B cell (primary cell): ENCODE results near the gene SMOC1. TPM values are rescaled to one million over a fixed set of nuclear protein-coding genes. Genes with fewer than 3 reads are reported as not detected.

Source experiments
- ATAC-seq: fragments of 200-7000 bp; cut with Tn5 transposase; one replicate; pipeline ENCODE4 v1.10.0; 2021; ENCODE audit warnings: low read depth, mild to moderate bottlenecking, moderate number of reproducible peaks, moderate library complexity
- CTCF ChIA-PET: fragments of 350-600 bp; sonication (Branson Sonifier 250); formaldehyde crosslinking; loops from one replicate; lab custom pipeline; 2021; ENCODE audit warnings: antibody characterized with exemption, inconsistent platforms; lab: Charles Lee
- POLR2A ChIA-PET: fragments of 350-600 bp; sonication (Branson Sonifier 250); formaldehyde crosslinking; loops from one replicate; lab custom pipeline; 2021; ENCODE audit warnings: antibody characterized with exemption; lab: Charles Lee
- DNase-seq: peaks from one replicate; pipeline ENCODE4 v3.0.0; 2013
- H2AFZ ChIP-seq: 2 replicates; pipeline ENCODE4 v1.6.1; 2012; ENCODE audit warnings: mild to moderate bottlenecking, low read depth, low read length; ENCODE audit not compliant: insufficient read depth, poor library complexity, severe bottlenecking
- H3K27ac ChIP-seq, 2 donors: 1 replicate in 1 of 2; 2 replicates in 1 of 2; pipeline ENCODE4 v1.5.1; 2012 to 2013; ENCODE audit warnings: low read length in 2 of 2, mild to moderate bottlenecking in 2 of 2, moderate library complexity in 1 of 2
- H3K27me3 ChIP-seq, 4 experiments: fragments of 200-600 bp in 1 of 4; sonication (generic) in 1 of 4; replicated peaks in 1 of 4; 1 replicate in 2 of 4; 2 replicates in 2 of 4; pipeline versions ENCODE4 v1.6.1 to v1.7.0; 2013 to 2016; ENCODE audit warnings: low read length in 3 of 4, mild to moderate bottlenecking in 2 of 4, mixed read lengths in 1 of 4, moderate library complexity in 1 of 4; ENCODE audit not compliant: insufficient read depth in 4 of 4, control insufficient read depth in 3 of 4; ENCODE audit errors: control extremely low read depth in 1 of 4
- H3K36me3 ChIP-seq, 2 experiments: replicated peaks in 1 of 2; 1 replicate in 1 of 2; 2 replicates in 1 of 2; pipeline versions ENCODE4 v1.6.1 to v1.7.1; 2013; ENCODE audit warnings: low read length in 1 of 2; ENCODE audit not compliant: insufficient read depth in 2 of 2, control insufficient read depth in 1 of 2; ENCODE audit errors: control extremely low read depth in 1 of 2, extremely low read depth in 1 of 2
- H3K4me1 ChIP-seq, 2 donors: fragments of 200-600 bp in 1 of 2; sonication (generic) in 1 of 2; 1 replicate in 1 of 2; 2 replicates in 1 of 2; pipeline versions ENCODE4 v1.5.1 to v1.6.1; 2013 to 2017; ENCODE audit warnings: low read length in 2 of 2; ENCODE audit not compliant: control insufficient read depth in 2 of 2, insufficient read depth in 2 of 2
- H3K4me2 ChIP-seq: replicated peaks from 2 replicates; pipeline ENCODE3; 2012; ENCODE audit warnings: mild to moderate bottlenecking, low read depth, low read length; ENCODE audit not compliant: poor library complexity, severe bottlenecking
- H3K4me3 ChIP-seq, 5 experiments: fragments of 200-600 bp in 1 of 5; sonication (generic) in 1 of 5; 1 replicate in 3 of 5; 2 replicates in 2 of 5; pipeline versions ENCODE4 v1.5.1 to v1.7.0; 2011 to 2016; ENCODE audit warnings: low read length in 4 of 5, mild to moderate bottlenecking in 4 of 5, low read depth in 2 of 5, control low read depth in 1 of 5, moderate library complexity in 1 of 5; ENCODE audit not compliant: insufficient read depth in 1 of 5; ENCODE audit errors: control extremely low read depth in 1 of 5, extremely low read depth in 1 of 5
- H3K79me2 ChIP-seq: fragments of 200-600 bp; sonication (generic); one replicate; pipeline ENCODE4 v1.6.0; 2016; ENCODE audit warnings: low read length; ENCODE audit not compliant: control insufficient read depth, insufficient read depth
- H3K9ac ChIP-seq: fragments of 200-600 bp; sonication (generic); 2 replicates; pipeline ENCODE4 v1.6.1; 2017; ENCODE audit warnings: mild to moderate bottlenecking, low read length, moderate library complexity
- H3K9me3 ChIP-seq, 3 donors: one replicate each; pipeline versions ENCODE4 v1.6.1 to v1.7.1; 2013; ENCODE audit warnings: low read length in 2 of 3; ENCODE audit not compliant: control insufficient read depth in 2 of 3, insufficient read depth in 1 of 3; ENCODE audit errors: control extremely low read depth in 1 of 3
- H4K20me1 ChIP-seq: 2 replicates; pipeline ENCODE4 v1.6.0; 2012; ENCODE audit warnings: mild to moderate bottlenecking, low read length; ENCODE audit not compliant: insufficient read depth, control insufficient read depth, poor library complexity, severe bottlenecking
- H3K27ac Mint-ChIP-seq: one replicate; pipeline ENCODE4 v1.8.0; 2021; ENCODE audit warnings: mixed read lengths
- H3K27me3 Mint-ChIP-seq: one replicate; pipeline ENCODE4 v1.8.0; 2021; ENCODE audit warnings: mixed read lengths
- H3K4me1 Mint-ChIP-seq: one replicate; pipeline ENCODE4 v1.8.0; 2021; ENCODE audit warnings: mixed read lengths
- H3K4me3 Mint-ChIP-seq: one replicate; pipeline ENCODE4 v1.8.0; 2021; ENCODE audit warnings: mixed read lengths
- H3K9me3 Mint-ChIP-seq: one replicate; pipeline ENCODE4 v1.8.0; 2022; ENCODE audit warnings: mixed read lengths; ENCODE audit not compliant: insufficient read depth
- CTCF ChIP-seq: fragments of 200-600 bp; IDR thresholded peaks from one replicate; pipeline ENCODE4 v1.8.0; 2022; ENCODE audit warnings: antibody characterized with exemption, mild to moderate bottlenecking
- EZH2 ChIP-seq: IDR thresholded peaks from 2 replicates; pipeline ENCODE4 v1.6.1; 2012; ENCODE audit warnings: borderline replicate concordance, low read depth, mild to moderate bottlenecking, moderate library complexity, low read length; ENCODE audit not compliant: insufficient read depth, poor library complexity, severe bottlenecking
- WGBS: methylation state at CpG from one replicate; pipeline ENCODE4 v1.1.5; 2013; ENCODE audit warnings: missing lambda C conversion rate; ENCODE audit not compliant: insufficient coverage; 5-methylcytosine and 5-hydroxymethylcytosine counted together
- intact Hi-C: fragments of 100-400 bp; cut with micrococcal nuclease; formaldehyde crosslinking; loops from one replicate; pipeline ENCODE4 v1.10.0; 2022
- polyA plus RNA-seq: library from polyadenylated mRNA; depleted of rRNA; stranded (reverse); fragments of >200 nt; gene quantifications from 2 replicates; pipeline ENCODE4 v1.2.3, GENCODE V29; 2012
- total RNA-seq, 2 donors: library from RNA; stranded (reverse); fragments of 120-200 nt in 1 of 2; gene quantifications; 1 replicate in 1 of 2; 2 replicates in 1 of 2; pipeline versions ENCODE4 v1.2.3 to v1.2.4, GENCODE V29; 2013 to 2022

The SMOC1 gene
- total and polyA plus RNA-seq, 2 donors (not counting 1 experiment from before 2014, with no cell fraction given), result 0.04 to 0.84 TPM

GRCh38 chr14:70078329-70078728 lies 199.1 kb downstream of the SMOC1 start:
- Histone ChIP-seq H3K4me1 (no peaks in the 10 kb centered on the region), H4K20me1 (no peaks in the 10 kb centered on the region), H3K79me2 (no peaks in the 10 kb centered on the region), H2AFZ (no peak overlapping the region), H3K27ac (no peak overlapping the region), H3K9me3 (no peaks in the 10 kb centered on the region), H3K36me3 (no peaks in the 10 kb centered on the region), H3K27me3 (peaks cover 0 to 2% (median 0%) of the 10 kb centered on the region in 4 experiments), H3K4me2 (no peak overlapping the region), H3K4me3 (no peak overlapping the region), H3K9ac (no peak overlapping the region)
- ChIA-PET POLR2A (no interaction called here), CTCF (no interaction called here)
- DNase-seq (no peak), ATAC-seq (no peak)
- Mint-ChIP-seq H3K27ac (no peak overlapping the region), H3K27me3 (peaks cover 50% of the 10 kb centered on the region), H3K9me3 (no peaks in the 10 kb centered on the region), H3K4me3 (no peak overlapping the region), H3K4me1 (no peaks in the 10 kb centered on the region)
- intact Hi-C loops, result no loop called here
- no peak for TF ChIP-seq CTCF
- TF ChIP-seq EZH2, result no peak

GRCh38 chr14:70080076-70080475 lies 200.9 kb downstream of the SMOC1 start:
- ATAC-seq (no peak), DNase-seq (no peak)
- H3K27me3 Mint-ChIP-seq, result peaks cover 50% of the 10 kb centered on the region
- no peak overlapping the region for H3K4me3 Mint-ChIP-seq
- intact Hi-C loops, result no loop called here
- H3K27me3 ChIP-seq, result peaks cover 0 to 2% (median 0%) of the 10 kb centered on the region in 4 experiments
- no peaks in the 10 kb centered on the region for H3K4me1 Mint-ChIP-seq
- H3K9me3 ChIP-seq, result no peaks in the 10 kb centered on the region
- ChIA-PET POLR2A (no interaction called here), CTCF (interaction anchor here (1.2 kb wide), 1 partner anchor 10 kb away, joined by 5 read pairs; no protein-coding TSS in a partner anchor)
- no peaks in the 10 kb centered on the region for H4K20me1 ChIP-seq
- no peak overlapping the region for H2AFZ ChIP-seq
- no peaks in the 10 kb centered on the region for H3K79me2 ChIP-seq
- H3K4me1 ChIP-seq, result no peaks in the 10 kb centered on the region
- 93% methylated on average over 5 of the region's 6 CpGs for WGBS
- H3K27ac Mint-ChIP-seq, result no peak overlapping the region
- no peak overlapping the region for H3K4me2 ChIP-seq
- no peaks in the 10 kb centered on the region for H3K36me3 ChIP-seq
- TF ChIP-seq CTCF (no peak), EZH2 (no peak)
- no peaks in the 10 kb centered on the region for H3K9me3 Mint-ChIP-seq
- H3K9ac ChIP-seq, result no peak overlapping the region
- no peak overlapping the region for H3K4me3 ChIP-seq
- H3K27ac ChIP-seq, result no peak overlapping the region

Other genes starting within 250 kb of the SMOC1 start
- 708 and 768 TPM in 2 replicates for gene SRSF5, start 112.3 kb upstream of the SMOC1 start, total RNA-seq
- gene SRSF5, start 112.3 kb upstream of the SMOC1 start, polyA plus RNA-seq, result 701 and 1,482 TPM in 2 replicates
- gene SLC10A1, start 82.2 kb upstream of the SMOC1 start, total RNA-seq, result not detected in 2 replicates
- gene SLC10A1, start 82.2 kb upstream of the SMOC1 start, polyA plus RNA-seq, result not detected in 2 replicates